K562 (cell line): ENCODE data around the gene TUT1. TPM values are rescaled to one million over a fixed set of nuclear protein-coding genes. Genes with fewer than 3 reads are reported as not detected.
A peak's percentile ranks its signal among the peaks of the same experiment; 100 is the strongest.

Experiments
- ATF7 ChIP-seq: fragments of 450-650 bp; IDR thresholded peaks from 2 replicates; pipeline ENCODE4 v1.7.1; 2014; ENCODE audit warnings: mild to moderate bottlenecking, moderate library complexity
- CBX2 ChIP-seq: fragments of 200-600 bp; sonication (generic); IDR thresholded peaks from one replicate; pipeline ENCODE4 v1.6.1; 2012; ENCODE audit warnings: mild to moderate bottlenecking, low read length, inconsistent platforms; ENCODE audit not compliant: insufficient read depth, poor library complexity, severe bottlenecking
- CHD1 ChIP-seq: fragments of 200-600 bp; sonication (generic); IDR thresholded peaks from one replicate; pipeline ENCODE4 v1.6.1; 2012; ENCODE audit warnings: mild to moderate bottlenecking, moderate library complexity, low read length, inconsistent platforms
- COPS2 ChIP-seq: fragments of 450-650 bp; conservative IDR thresholded peaks from 2 replicates; pipeline ENCODE4 v1.6.1; 2016; ENCODE audit warnings: mild to moderate bottlenecking, moderate library complexity
- CSDE1 ChIP-seq, 2 experiments: fragments of 450-650 bp; IDR thresholded peaks; 2 replicates each; pipeline ENCODE4 v1.6.1; 2016; ENCODE audit warnings: mild to moderate bottlenecking in 1 of 2
- DMBX1 ChIP-seq: fragments of 250-450 bp; sonication (Bioruptor Pico); IDR thresholded peaks from 2 replicates; pipeline ENCODE4 v1.8.0; 2022; ENCODE audit warnings: inconsistent platforms, mild to moderate bottlenecking, moderate library complexity, borderline replicate concordance
- E2F8 ChIP-seq: fragments of 450-650 bp; IDR thresholded peaks from 2 replicates; pipeline ENCODE4 v1.7.1; 2018; ENCODE audit warnings: mild to moderate bottlenecking, low read depth; ENCODE audit not compliant: partially characterized antibody
- ETV1 ChIP-seq: fragments of 450-650 bp; conservative IDR thresholded peaks from 2 replicates; pipeline ENCODE4 v1.6.1; 2016; ENCODE audit warnings: missing genetic modification characterization, control low read depth, low read depth, missing compliant biosample characterization
- FOSL1 ChIP-seq: fragments of 200-800 bp; sonication (Bioruptor generic); conservative IDR thresholded peaks from 2 replicates; pipeline ENCODE4 v1.6.1; 2016; ENCODE audit warnings: missing genetic modification characterization, missing compliant biosample characterization
- HOXB6 ChIP-seq: fragments of 250-450 bp; sonication (Bioruptor Pico); IDR thresholded peaks from 2 replicates; pipeline ENCODE4 v1.5.1; 2022; ENCODE audit warnings: mild to moderate bottlenecking, borderline replicate concordance
- IRF2 ChIP-seq: sonication (generic); formaldehyde crosslinking; IDR thresholded peaks from 2 replicates; pipeline ENCODE4 v1.8.1; 2022; ENCODE audit warnings: mild to moderate bottlenecking, missing genetic modification reagents
- MCM3 ChIP-seq: fragments of 450-650 bp; IDR thresholded peaks from 2 replicates; pipeline ENCODE4 v1.6.1; 2016
- MXI1 ChIP-seq: IDR thresholded peaks from 2 replicates; pipeline ENCODE4 v1.6.1; 2011; ENCODE audit warnings: low read depth, mild to moderate bottlenecking, improper control_type of control experiment, low read length
- NR4A1 ChIP-seq, 2 experiments: fragments of 250-450 bp in 1 of 2; fragments of 450-650 bp in 1 of 2; sonication (Bioruptor Pico) in 1 of 2; IDR thresholded peaks; 2 replicates each; pipeline versions ENCODE4 v1.4.0 to v1.6.1; 2016 to 2020; ENCODE audit warnings: mild to moderate bottlenecking in 2 of 2, missing compliant biosample characterization in 1 of 2, missing genetic modification characterization in 1 of 2, moderate library complexity in 1 of 2
- RAD21 ChIP-seq, 2 experiments: fragments of 250-450 bp in 1 of 2; fragments of 450-650 bp in 1 of 2; sonication (Bioruptor Pico) in 1 of 2; formaldehyde crosslinking in 1 of 2; IDR thresholded peaks in 1 of 2; conservative IDR thresholded peaks in 1 of 2; 2 replicates each; pipeline versions ENCODE4 v1.4.0 to v1.8.0; 2020 to 2022; ENCODE audit warnings: mild to moderate bottlenecking in 2 of 2, moderate library complexity in 1 of 2
- RBM39 ChIP-seq: fragments of 200-400 bp; formaldehyde crosslinking; optimal IDR thresholded peaks from 2 replicates; pipeline ENCODE3; 2018; ENCODE audit warnings: low read depth, low read length
- SAFB ChIP-seq: fragments of 200-400 bp; formaldehyde crosslinking; IDR thresholded peaks from 2 replicates; pipeline ENCODE4 v1.6.1; 2017; ENCODE audit warnings: low read depth, low read length, borderline replicate concordance
- TBP ChIP-seq: optimal IDR thresholded peaks from 2 replicates; pipeline ENCODE3; 2011; ENCODE audit warnings: low read depth, low read length, improper control_type of control experiment
- ZBTB7A ChIP-seq: IDR thresholded peaks from 2 replicates; pipeline ENCODE4 v1.6.1; 2011; ENCODE audit warnings: low read depth, mild to moderate bottlenecking, low read length, moderate library complexity, borderline replicate concordance; ENCODE audit not compliant: control insufficient read depth
- ZC3H4 ChIP-seq: sonication (generic); formaldehyde crosslinking; IDR thresholded peaks from 2 replicates; pipeline ENCODE4 v1.9.0; 2021; ENCODE audit warnings: missing genetic modification reagents, borderline replicate concordance
- ZKSCAN1 ChIP-seq: fragments of 150-350 bp; IDR thresholded peaks from 2 replicates; pipeline ENCODE4 v1.6.1; 2016; ENCODE audit warnings: low read depth, low read length
- ZNF133 ChIP-seq: fragments of 250-450 bp; sonication (Bioruptor Pico); IDR thresholded peaks from 2 replicates; pipeline ENCODE4 v1.4.0; 2020; ENCODE audit warnings: mild to moderate bottlenecking
- ZNF347 ChIP-seq: fragments of 450-650 bp; formaldehyde crosslinking; IDR thresholded peaks from 2 replicates; pipeline ENCODE4 v1.4.0; 2020; ENCODE audit warnings: low read depth, mild to moderate bottlenecking, moderate library complexity
- ZNF561 ChIP-seq: fragments of 450-650 bp; formaldehyde crosslinking; conservative IDR thresholded peaks from 2 replicates; pipeline ENCODE4 v1.4.0; 2020; ENCODE audit warnings: mild to moderate bottlenecking, moderate library complexity
- polyA plus RNA-seq, 8 experiments: library from polyadenylated mRNA; depleted of rRNA in 4 of 8; stranded (reverse) in 5 of 8; unstranded in 3 of 8; fragments of >200 nt; fragmentation: Nextera tagmentation in 2 of 8; fragmentation: Illumina TruSeq in 1 of 8; extraction: Ambion mirVana in 2 of 8; extraction: Trizol in 1 of 8; gene quantifications; 2 replicates each; pipeline versions ENCODE4 v1.2.1 to v1.2.3, GENCODE V29; 2011 to 2014; ENCODE audit warnings: inconsistent platforms in 1 of 8, missing spikeins in 1 of 8
- total RNA-seq, 7 experiments: library from RNA; depleted of rRNA in 6 of 7; stranded (reverse); fragments of >200 nt in 6 of 7; fragmentation: Illumina TruSeq in 2 of 7; extraction: Trizol in 2 of 7; gene quantifications; 2 replicates each; pipeline versions ENCODE4 v1.2.1 to v1.2.3, GENCODE V29; 2011 to 2021; ENCODE audit warnings: low replicate concordance in 1 of 7
- TF ChIP-seq, protein P1 (sequence below): sonication (generic); IDR thresholded peaks from 2 replicates; pipeline ENCODE4 v1.6.1; 2016

TUT1 gene
- total and polyA plus RNA-seq, 9 of the 15 experiments (the other 6 are each of a cell fraction or from before 2014, with no cell fraction given) = 0.66 to 44.3 (median 15.7) TPM

GRCh38 chr11:62621567-62622470, 30.5 kb upstream of the TUT1 start, which contains the start of gene B3GAT3 (continued):
- TF ChIP-seq TBP (peak; percentile 50), RBM39 (no peak), DMBX1 (CRISPR knock-in tag) (no peak; the same call in 1 of the 2 replicates), HOXB6 (CRISPR knock-in tag) (no peak), COPS2 (no peak), E2F8 (peak; percentile 96), CHD1 (no peak), MCM3 (no peak), SAFB (peak; percentile 65; the same call in 1 of the 2 replicates), ATF7 (peak; percentile 99), ZNF133 (CRISPR knock-in tag) (no peak), ZKSCAN1 (peak; percentile 70), CBX2 (no peak), IRF2 (CRISPR knock-in tag) (no peak), ZC3H4 (no peak), CSDE1 (IDR thresholded peaks at IDR 0.05) (no peak; a peak in 1 of 4 replicates), FOSL1 (tag) (peak; percentile 35), RAD21 (CRISPR knock-in tag; conservative IDR thresholded peaks at IDR 0.05 in 1 of 2, IDR thresholded peaks at IDR 0.05 in 1 of 2) (no peak), ZNF561 (CRISPR knock-in tag) (no peak), MXI1 (peak; percentile 98), ETV1 (tag) (peak; percentile 99), ZBTB7A (peak; percentile 95), ZNF347 (CRISPR knock-in tag) (no peak), NR4A1 (CRISPR knock-in tag; IDR thresholded peaks at IDR 0.05) (no peak), NR4A1 (tag; IDR thresholded peaks at IDR 0.05) (no peak)
- TF ChIP-seq, protein P1, sequence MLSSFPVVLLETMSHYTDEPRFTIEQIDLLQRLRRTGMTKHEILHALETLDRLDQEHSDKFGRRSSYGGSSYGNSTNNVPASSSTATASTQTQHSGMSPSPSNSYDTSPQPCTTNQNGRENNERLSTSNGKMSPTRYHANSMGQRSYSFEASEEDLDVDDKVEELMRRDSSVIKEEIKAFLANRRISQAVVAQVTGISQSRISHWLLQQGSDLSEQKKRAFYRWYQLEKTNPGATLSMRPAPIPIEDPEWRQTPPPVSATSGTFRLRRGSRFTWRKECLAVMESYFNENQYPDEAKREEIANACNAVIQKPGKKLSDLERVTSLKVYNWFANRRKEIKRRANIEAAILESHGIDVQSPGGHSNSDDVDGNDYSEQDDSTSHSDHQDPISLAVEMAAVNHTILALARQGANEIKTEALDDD = no peak
